CD8-positive, alpha-beta memory T cell (primary cell): ENCODE data around the gene ADAMTSL1. TPM values are rescaled to one million over a fixed set of nuclear protein-coding genes. Genes with fewer than 3 reads are reported as not detected.

Experiments
- CTCF ChIA-PET: fragments of 350-600 bp; sonication (Branson Sonifier 250); formaldehyde crosslinking; loops from one replicate; lab custom pipeline; 2021; ENCODE audit warnings: antibody characterized with exemption; lab: Charles Lee
- POLR2A ChIA-PET: fragments of 350-600 bp; sonication (Branson Sonifier 250); formaldehyde crosslinking; loops from one replicate; lab custom pipeline; 2021; ENCODE audit warnings: antibody characterized with exemption; lab: Charles Lee
- DNase-seq, 5 donors: peaks; one replicate each; pipeline versions ENCODE4 v3.0.0 to v3.0.0-alpha.2; 2020 to 2022; ENCODE audit warnings: mixed read lengths in 1 of 5
- H3K27ac ChIP-seq: one replicate; pipeline ENCODE4 v1.7.0; 2013; ENCODE audit warnings: low read depth, mild to moderate bottlenecking, low read length, moderate library complexity
- H3K27me3 ChIP-seq: 2 replicates; pipeline ENCODE4 v1.7.0; 2013; ENCODE audit warnings: low read length, mild to moderate bottlenecking; ENCODE audit not compliant: insufficient read depth, poor library complexity, severe bottlenecking
- H3K36me3 ChIP-seq: 2 replicates; pipeline ENCODE4 v1.7.0; 2013; ENCODE audit warnings: mild to moderate bottlenecking, low read length, moderate library complexity; ENCODE audit not compliant: insufficient read depth
- H3K4me1 ChIP-seq: 2 replicates; pipeline ENCODE4 v1.7.0; 2013; ENCODE audit warnings: mild to moderate bottlenecking, low read length, moderate library complexity; ENCODE audit not compliant: insufficient read depth
- H3K4me3 ChIP-seq: 2 replicates; pipeline ENCODE4 v1.7.0; 2013; ENCODE audit warnings: mild to moderate bottlenecking, low read length
- H3K9me3 ChIP-seq: 2 replicates; pipeline ENCODE4 v1.7.0; 2013; ENCODE audit warnings: mild to moderate bottlenecking, low read length
- H3K27ac Mint-ChIP-seq, 8 donors: one replicate each; pipeline ENCODE4 v1.8.0; 2020 to 2021; ENCODE audit warnings: mixed read lengths in 8 of 8, mild to moderate bottlenecking in 6 of 8, inconsistent platforms in 3 of 8, moderate library complexity in 3 of 8
- H3K27me3 Mint-ChIP-seq, 2 donors: one replicate each; pipeline ENCODE4 v1.8.0; 2020 to 2021; ENCODE audit warnings: mixed read lengths in 2 of 2, mild to moderate bottlenecking in 1 of 2, moderate library complexity in 1 of 2
- H3K36me3 Mint-ChIP-seq, 3 donors: one replicate each; pipeline ENCODE4 v1.8.0; 2020 to 2021; ENCODE audit warnings: mixed read lengths in 3 of 3, inconsistent platforms in 1 of 3, mild to moderate bottlenecking in 1 of 3
- H3K4me1 Mint-ChIP-seq, 3 donors: one replicate each; pipeline ENCODE4 v1.8.0; 2020 to 2021; ENCODE audit warnings: mixed read lengths in 3 of 3, inconsistent platforms in 1 of 3, mild to moderate bottlenecking in 1 of 3
- H3K4me3 Mint-ChIP-seq, 7 donors: one replicate each; pipeline ENCODE4 v1.8.0; 2020 to 2021; ENCODE audit warnings: mixed read lengths in 7 of 7, mild to moderate bottlenecking in 6 of 7, moderate library complexity in 4 of 7, inconsistent platforms in 2 of 7
- H3K9me3 Mint-ChIP-seq, 5 donors: one replicate each; pipeline ENCODE4 v1.8.0; 2020 to 2022; ENCODE audit warnings: mixed read lengths in 5 of 5, mild to moderate bottlenecking in 3 of 5, moderate library complexity in 2 of 5, inconsistent platforms in 1 of 5
- polyA plus RNA-seq: library from polyadenylated mRNA; unstranded; fragments of 300-500 nt; fragmentation: Illumina TruSeq; gene quantifications from one replicate; pipeline ENCODE4 v1.2.3, GENCODE V29; 2021
- total RNA-seq, 2 experiments: library from RNA; stranded (reverse); gene quantifications; one replicate each; pipeline ENCODE4 v1.2.3, GENCODE V29; 2021

The ADAMTSL1 gene
- total and polyA plus RNA-seq, 3 experiments from 2014 or later: not detected

GRCh38 chr9:18487611-18488010 is 13.7 kb downstream of the ADAMTSL1 start:
- Mint-ChIP-seq H3K4me3 (no peak overlapping the region), H3K9me3 (peaks cover 0 to 2% (median 0%) of the 10 kb centered on the region in 5 donors), H3K4me1 (no peaks in the 10 kb centered on the region), H3K36me3 (no peaks in the 10 kb centered on the region), H3K27me3 (peaks cover 0 to 2% of the 10 kb centered on the region in 2 donors), H3K27ac (no peak overlapping the region)
- H3K27ac ChIP-seq: no peak overlapping the region
- no peak overlapping the region for H3K4me3 ChIP-seq
- no peaks in the 10 kb centered on the region for H3K36me3 ChIP-seq
- H3K4me1 ChIP-seq: no peaks in the 10 kb centered on the region
- POLR2A ChIA-PET: no interaction called here
- CTCF ChIA-PET: no interaction called here
- H3K9me3 ChIP-seq: no peaks in the 10 kb centered on the region
- no peak for DNase-seq
- H3K27me3 ChIP-seq: no peaks in the 10 kb centered on the region

GRCh38 chr9:18488886-18489285 is 14.9 kb downstream of the ADAMTSL1 start:
- Mint-ChIP-seq H3K4me3 (no peak overlapping the region), H3K36me3 (no peaks in the 10 kb centered on the region), H3K9me3 (peaks cover 0 to under 1% (median 0%) of the 10 kb centered on the region in 5 donors), H3K27ac (no peak overlapping the region), H3K4me1 (no peaks in the 10 kb centered on the region), H3K27me3 (peaks cover 0 to under 1% of the 10 kb centered on the region in 2 donors)
- Histone ChIP-seq H3K36me3 (no peaks in the 10 kb centered on the region), H3K9me3 (no peaks in the 10 kb centered on the region), H3K4me3 (no peak overlapping the region), H3K27ac (no peak overlapping the region), H3K4me1 (no peaks in the 10 kb centered on the region), H3K27me3 (no peaks in the 10 kb centered on the region)
- DNase-seq: no peak
- ChIA-PET CTCF (no interaction called here), POLR2A (no interaction called here)

- ChIA-PET POLR2A (no interaction called here), CTCF (no interaction called here)
- H3K4me3 Mint-ChIP-seq: no peak overlapping the region
- no peaks in the 10 kb centered on the region for H3K27me3 Mint-ChIP-seq
- no peaks in the 10 kb centered on the region for H3K36me3 Mint-ChIP-seq
- H3K9me3 Mint-ChIP-seq: no peaks in the 10 kb centered on the region
- H3K27ac Mint-ChIP-seq: no peak overlapping the region
- no peak overlapping the region for H3K27ac ChIP-seq
- H3K27me3 ChIP-seq: no peaks in the 10 kb centered on the region
- H3K4me1 Mint-ChIP-seq: no peaks in the 10 kb centered on the region
- H3K36me3 ChIP-seq: no peaks in the 10 kb centered on the region
- H3K4me3 ChIP-seq: no peak overlapping the region
- DNase-seq: no peak
- no peaks in the 10 kb centered on the region for H3K4me1 ChIP-seq
- H3K9me3 ChIP-seq: no peaks in the 10 kb centered on the region
Observed at GRCh38 chr9:18489861-18490260, 15.9 kb downstream of the ADAMTSL1 start.

GRCh38 chr9:18490641-18491370 is 16.9 kb downstream of the ADAMTSL1 start:
- no peak for DNase-seq
- no peaks in the 10 kb centered on the region for H3K9me3 ChIP-seq
- ChIA-PET POLR2A (no interaction called here), CTCF (no interaction called here)
- Mint-ChIP-seq H3K27me3 (no peaks in the 10 kb centered on the region), H3K36me3 (no peaks in the 10 kb centered on the region), H3K27ac (no peak overlapping the region), H3K4me1 (no peaks in the 10 kb centered on the region), H3K4me3 (no peak overlapping the region), H3K9me3 (no peaks in the 10 kb centered on the region)
- H3K27me3 ChIP-seq: no peaks in the 10 kb centered on the region
- H3K4me3 ChIP-seq: no peak overlapping the region
- H3K27ac ChIP-seq: no peak overlapping the region
- no peaks in the 10 kb centered on the region for H3K4me1 ChIP-seq
- H3K36me3 ChIP-seq: no peaks in the 10 kb centered on the region

- ChIA-PET CTCF (no interaction called here), POLR2A (no interaction called here)
- H3K27ac Mint-ChIP-seq: no peak overlapping the region
- no peaks in the 10 kb centered on the region for H3K27me3 Mint-ChIP-seq
- H3K4me1 Mint-ChIP-seq: no peaks in the 10 kb centered on the region
- no peak overlapping the region for H3K27ac ChIP-seq
- H3K9me3 Mint-ChIP-seq: peaks cover 0 to 2% (median 0%) of the 10 kb centered on the region in 5 donors
- H3K4me1 ChIP-seq: no peaks in the 10 kb centered on the region
- H3K4me3 Mint-ChIP-seq: no peak overlapping the region
- no peaks in the 10 kb centered on the region for H3K36me3 ChIP-seq
- H3K9me3 ChIP-seq: no peaks in the 10 kb centered on the region
- no peak overlapping the region for H3K4me3 ChIP-seq
- H3K36me3 Mint-ChIP-seq: no peaks in the 10 kb centered on the region
- H3K27me3 ChIP-seq: no peaks in the 10 kb centered on the region
- no peak for DNase-seq
Observed at GRCh38 chr9:18492612-18493011, 18.7 kb downstream of the ADAMTSL1 start.

- H3K36me3 Mint-ChIP-seq: no peaks in the 10 kb centered on the region
- no peak overlapping the region for H3K4me3 Mint-ChIP-seq
- no peaks in the 10 kb centered on the region for H3K27me3 Mint-ChIP-seq
- H3K9me3 Mint-ChIP-seq: peaks cover 0 to 2% (median 0%) of the 10 kb centered on the region in 5 donors
- no peaks in the 10 kb centered on the region for H3K4me1 ChIP-seq
- H3K4me1 Mint-ChIP-seq: no peaks in the 10 kb centered on the region
- CTCF ChIA-PET: no interaction called here
- no peaks in the 10 kb centered on the region for H3K27me3 ChIP-seq
- no peak for DNase-seq
- no peak overlapping the region for H3K27ac Mint-ChIP-seq
- POLR2A ChIA-PET: no interaction called here
- no peak overlapping the region for H3K27ac ChIP-seq
- H3K36me3 ChIP-seq: no peaks in the 10 kb centered on the region
- no peaks in the 10 kb centered on the region for H3K9me3 ChIP-seq
- no peak overlapping the region for H3K4me3 ChIP-seq
Observed at GRCh38 chr9:18493451-18493993, 19.6 kb downstream of the ADAMTSL1 start.

- Histone ChIP-seq H3K36me3 (no peaks in the 10 kb centered on the region), H3K9me3 (no peaks in the 10 kb centered on the region), H3K27ac (no peak overlapping the region), H3K4me3 (no peak overlapping the region), H3K27me3 (no peaks in the 10 kb centered on the region), H3K4me1 (no peaks in the 10 kb centered on the region)
- Mint-ChIP-seq H3K27ac (no peak overlapping the region), H3K4me1 (no peaks in the 10 kb centered on the region), H3K27me3 (no peaks in the 10 kb centered on the region), H3K4me3 (no peak overlapping the region), H3K36me3 (no peaks in the 10 kb centered on the region), H3K9me3 (peaks cover 0 to 2% (median 0%) of the 10 kb centered on the region in 5 donors)
- no peak for DNase-seq
- CTCF ChIA-PET: no interaction called here
- POLR2A ChIA-PET: no interaction called here
Observed at GRCh38 chr9:18495065-18495464, 21.1 kb downstream of the ADAMTSL1 start.

GRCh38 chr9:18496256-18497000 is 22.5 kb downstream of the ADAMTSL1 start:
- CTCF ChIA-PET: no interaction called here

More at GRCh38 chr9:18496256-18497000, 22.5 kb downstream of the ADAMTSL1 start:
- H3K9me3 ChIP-seq: no peaks in the 10 kb centered on the region
- H3K4me3 Mint-ChIP-seq: no peak overlapping the region
- no peak for DNase-seq
- H3K4me1 Mint-ChIP-seq: no peaks in the 10 kb centered on the region
- H3K27me3 ChIP-seq: no peaks in the 10 kb centered on the region
- H3K4me3 ChIP-seq: no peak overlapping the region
- H3K36me3 ChIP-seq: no peaks in the 10 kb centered on the region
- no peaks in the 10 kb centered on the region for H3K36me3 Mint-ChIP-seq
- H3K9me3 Mint-ChIP-seq: peaks cover 0 to 2% (median 0%) of the 10 kb centered on the region in 5 donors
- no peak overlapping the region for H3K27ac Mint-ChIP-seq
- no peak overlapping the region for H3K27ac ChIP-seq
- H3K27me3 Mint-ChIP-seq: no peaks in the 10 kb centered on the region
- POLR2A ChIA-PET: no interaction called here
- no peaks in the 10 kb centered on the region for H3K4me1 ChIP-seq
